SK-N-SH (cell line): Measurements from ENCODE around the gene SCAMP2. TPM values are rescaled to one million over a fixed set of nuclear protein-coding genes. Genes with fewer than 3 reads are reported as not detected.

Experiments
- CTCF ChIA-PET: fragments of 300-600, 350-600 bp; formaldehyde crosslinking; extraction: SDS; loops from one replicate; lab custom pipeline; 2021; lab: Yijun Ruan, JAX
- POLR2A ChIA-PET: fragments of 350-600 bp; sonication (Branson Sonifier 250); formaldehyde crosslinking; extraction: SDS; loops from one replicate; lab custom pipeline; 2020; ENCODE audit warnings: antibody characterized with exemption, inconsistent platforms; lab: Yijun Ruan, JAX
- DNase-seq: peaks from one replicate; pipeline ENCODE4 v3.0.0; 2012
- H2AFZ ChIP-seq: fragments of 200-600 bp; sonication (generic); 2 replicates; pipeline ENCODE4 v1.8.1; 2016; ENCODE audit warnings: antibody characterized with exemption, mild to moderate bottlenecking, low read depth
- H3F3A ChIP-seq: fragments of 200-600 bp; sonication (generic); replicated peaks from 2 replicates; pipeline ENCODE3; 2016; ENCODE audit warnings: antibody characterized with exemption, mild to moderate bottlenecking; ENCODE audit not compliant: insufficient read depth
- H3K27ac ChIP-seq, 2 experiments: fragments of 200-500 bp in 1 of 2; fragments of 200-600 bp in 1 of 2; sonication (Bioruptor generic) in 1 of 2; sonication (generic), shearing (Covaris generic) in 1 of 2; 2 replicates each; pipeline versions ENCODE4 v1.5.1 to v1.6.1; 2014 to 2016; ENCODE audit warnings: low read depth in 2 of 2, inconsistent platforms in 1 of 2, low read length in 1 of 2, mild to moderate bottlenecking in 1 of 2, mixed read lengths in 1 of 2
- H3K27me3 ChIP-seq: fragments of 200-600 bp; sonication (generic), shearing (Covaris generic); 2 replicates; pipeline ENCODE4 v1.6.1; 2016; ENCODE audit warnings: mixed run types; ENCODE audit not compliant: insufficient read depth
- H3K36me3 ChIP-seq, 2 experiments: fragments of 200-500 bp in 1 of 2; fragments of 200-600 bp in 1 of 2; sonication (Bioruptor generic) in 1 of 2; sonication (generic) in 1 of 2; replicated peaks in 1 of 2; 2 replicates each; pipeline versions ENCODE3 to v1.5.1; 2014 to 2016; ENCODE audit warnings: low read length in 1 of 2, mild to moderate bottlenecking in 1 of 2; ENCODE audit not compliant: insufficient read depth in 2 of 2, control insufficient read depth in 1 of 2
- H3K4me1 ChIP-seq, 2 experiments: fragments of 200-500 bp in 1 of 2; fragments of 200-600 bp in 1 of 2; sonication (Bioruptor generic) in 1 of 2; sonication (generic), shearing (Covaris generic) in 1 of 2; 2 replicates each; pipeline versions ENCODE4 v1.5.1 to v1.6.1; 2014 to 2016; ENCODE audit warnings: low read depth in 1 of 2, low read length in 1 of 2, mixed run types in 1 of 2; ENCODE audit not compliant: insufficient read depth in 2 of 2, control insufficient read depth in 1 of 2
- H3K4me2 ChIP-seq: fragments of 200-600 bp; sonication (generic), shearing (Covaris generic); 2 replicates; pipeline ENCODE4 v1.6.1; 2017; ENCODE audit warnings: mixed run types
- H3K4me3 ChIP-seq, 2 experiments: fragments of 200-500 bp in 1 of 2; fragments of 200-600 bp in 1 of 2; sonication (Bioruptor generic) in 1 of 2; sonication (generic), shearing (Covaris generic) in 1 of 2; 2 replicates each; pipeline versions ENCODE4 v1.5.1 to v1.8.1; 2014 to 2016; ENCODE audit warnings: low read depth in 2 of 2, inconsistent platforms in 1 of 2, low read length in 1 of 2, mild to moderate bottlenecking in 1 of 2, mixed read lengths in 1 of 2, moderate library complexity in 1 of 2
- H3K79me2 ChIP-seq: fragments of 200-600 bp; sonication (generic); 2 replicates; pipeline ENCODE4 v1.8.1; 2017; ENCODE audit warnings: mild to moderate bottlenecking; ENCODE audit not compliant: insufficient read depth
- H3K9ac ChIP-seq: fragments of 200-600 bp; sonication (generic); 2 replicates; pipeline ENCODE4 v1.6.1; 2017; ENCODE audit warnings: mixed run types
- H3K9me2 ChIP-seq: fragments of 200-600 bp; sonication (generic); 2 replicates; pipeline ENCODE4 v1.6.1; 2017; ENCODE audit warnings: mixed run types
- H3K9me3 ChIP-seq: fragments of 200-600 bp; sonication (generic); 2 replicates; pipeline ENCODE4 v1.6.1; 2017; ENCODE audit warnings: mixed run types, mild to moderate bottlenecking, moderate library complexity
- H4K20me1 ChIP-seq: fragments of 200-600 bp; sonication (generic); 2 replicates; pipeline ENCODE4 v1.6.1; 2017; ENCODE audit warnings: mild to moderate bottlenecking, mixed run types; ENCODE audit not compliant: insufficient read depth
- GATA2 ChIP-seq: sonication (generic); formaldehyde crosslinking; IDR thresholded peaks from 2 replicates; pipeline ENCODE4 v1.5.0; 2020; ENCODE audit warnings: mild to moderate bottlenecking, missing genetic modification reagents
- SIN3A ChIP-seq: IDR thresholded peaks from 2 replicates; pipeline ENCODE4 v1.6.1; 2012; ENCODE audit warnings: low read depth, mild to moderate bottlenecking, low read length, moderate library complexity, borderline replicate concordance
- TEAD4 ChIP-seq: IDR thresholded peaks from 2 replicates; pipeline ENCODE4 v1.4.0; 2012; ENCODE audit warnings: mild to moderate bottlenecking, borderline replicate concordance; ENCODE audit not compliant: insufficient read depth
- USF1 ChIP-seq: IDR thresholded peaks from 2 replicates; pipeline ENCODE4 v1.4.0; 2012; ENCODE audit warnings: low read depth, borderline replicate concordance
- ZBTB33 ChIP-seq: IDR thresholded peaks from 2 replicates; pipeline ENCODE4 v1.4.0; 2012; ENCODE audit warnings: low read depth, borderline replicate concordance
- WGBS: methylation state at CpG from one replicate; pipeline ENCODE4 v1.1.6; 2017; ENCODE audit warnings: low lambda C conversion rate; 5-methylcytosine and 5-hydroxymethylcytosine counted together
- polyA plus RNA-seq, 3 experiments: library from polyadenylated mRNA; depleted of rRNA; stranded (reverse); fragments of >200 nt; gene quantifications; 2 replicates each; pipeline ENCODE4 v1.2.3, GENCODE V29; 2012
- TF ChIP-seq, protein P1 (sequence below): IDR thresholded peaks from 2 replicates; pipeline ENCODE4 v1.6.1; 2012; ENCODE audit warnings: mild to moderate bottlenecking, low read depth, low read length, moderate library complexity

Gene SCAMP2
- polyA plus RNA-seq, 1 of the 3 experiments (the other 2 are of a cell fraction) = 88.1 TPM

- TF ChIP-seq TEAD4 (no peak), GATA2 (CRISPR knock-in tag) (no peak), SIN3A (no peak)
Measured at GRCh38 chr15:74799255-74799855, 73.8 kb downstream of the SCAMP2 start (continued).

DNA sequence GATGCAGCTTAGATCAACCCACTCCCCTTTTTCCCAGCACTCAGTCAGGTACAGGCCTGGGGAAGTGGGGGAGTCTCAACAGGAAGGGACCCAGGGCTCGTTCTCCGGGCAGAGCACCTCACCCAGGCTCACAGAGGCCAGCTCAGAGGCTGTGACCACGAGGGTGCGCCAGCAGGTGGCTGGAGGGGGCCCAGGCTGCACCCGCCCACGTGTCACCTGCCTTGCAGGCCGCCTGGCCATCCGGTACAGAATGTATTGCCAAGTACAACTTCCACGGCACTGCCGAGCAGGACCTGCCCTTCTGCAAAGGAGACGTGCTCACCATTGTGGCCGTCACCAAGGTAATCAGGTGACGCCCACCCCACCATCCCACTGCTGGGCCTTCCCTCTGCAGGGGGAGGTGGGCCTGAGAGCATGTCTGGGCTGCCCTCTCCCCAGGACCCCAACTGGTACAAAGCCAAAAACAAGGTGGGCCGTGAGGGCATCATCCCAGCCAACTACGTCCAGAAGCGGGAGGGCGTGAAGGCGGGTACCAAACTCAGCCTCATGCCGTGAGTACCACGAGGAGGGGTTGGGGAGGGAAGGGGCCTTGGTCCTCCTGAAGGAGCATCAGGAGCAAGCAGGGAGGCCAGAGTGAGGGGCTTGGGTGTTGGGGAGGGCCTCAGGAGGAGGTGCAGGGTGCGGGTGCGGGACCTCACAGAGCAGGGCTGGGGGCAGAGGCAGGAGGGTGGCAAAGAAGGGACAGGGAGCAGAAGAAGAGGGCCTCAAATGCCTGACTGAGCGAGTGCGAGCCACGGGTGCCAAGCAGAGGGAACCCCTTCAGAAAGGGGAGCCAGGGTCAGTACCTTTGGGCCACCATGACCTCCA is 74.5 kb downstream of the SCAMP2 start:
- H2AFZ ChIP-seq = no peak overlapping the region
- peaks cover 0 to 50% of the 10 kb centered on the region in 2 experiments for H3K36me3 ChIP-seq
- no peak for DNase-seq
- no peak overlapping the region for H3K4me3 ChIP-seq
- H3K4me1 ChIP-seq = no peaks in the 10 kb centered on the region
- H3K9me3 ChIP-seq = no peaks in the 10 kb centered on the region
- 93% methylated on average over 18 of the region's 25 CpGs for WGBS
- H3K27me3 ChIP-seq = no peaks in the 10 kb centered on the region
- peaks cover 56% of the 10 kb centered on the region for H4K20me1 ChIP-seq
- H3K9me2 ChIP-seq = no peaks in the 10 kb centered on the region
- H3K4me2 ChIP-seq = no peak overlapping the region
- ChIA-PET CTCF (interaction anchor here (0.8 to 3.0 kb wide), 19 partner anchors 9 to 166 kb away, joined by 3 to 43 read pairs (median 8); partner anchors contain the start of genes CSK and ULK3), POLR2A (no interaction called here)
- H3K27ac ChIP-seq = no peak overlapping the region; a peak in 1 of 4 replicates
- TF ChIP-seq USF1 = no peak
- TF ChIP-seq TEAD4 = no peak
- TF ChIP-seq ZBTB33 = no peak
- TF ChIP-seq, protein P1, sequence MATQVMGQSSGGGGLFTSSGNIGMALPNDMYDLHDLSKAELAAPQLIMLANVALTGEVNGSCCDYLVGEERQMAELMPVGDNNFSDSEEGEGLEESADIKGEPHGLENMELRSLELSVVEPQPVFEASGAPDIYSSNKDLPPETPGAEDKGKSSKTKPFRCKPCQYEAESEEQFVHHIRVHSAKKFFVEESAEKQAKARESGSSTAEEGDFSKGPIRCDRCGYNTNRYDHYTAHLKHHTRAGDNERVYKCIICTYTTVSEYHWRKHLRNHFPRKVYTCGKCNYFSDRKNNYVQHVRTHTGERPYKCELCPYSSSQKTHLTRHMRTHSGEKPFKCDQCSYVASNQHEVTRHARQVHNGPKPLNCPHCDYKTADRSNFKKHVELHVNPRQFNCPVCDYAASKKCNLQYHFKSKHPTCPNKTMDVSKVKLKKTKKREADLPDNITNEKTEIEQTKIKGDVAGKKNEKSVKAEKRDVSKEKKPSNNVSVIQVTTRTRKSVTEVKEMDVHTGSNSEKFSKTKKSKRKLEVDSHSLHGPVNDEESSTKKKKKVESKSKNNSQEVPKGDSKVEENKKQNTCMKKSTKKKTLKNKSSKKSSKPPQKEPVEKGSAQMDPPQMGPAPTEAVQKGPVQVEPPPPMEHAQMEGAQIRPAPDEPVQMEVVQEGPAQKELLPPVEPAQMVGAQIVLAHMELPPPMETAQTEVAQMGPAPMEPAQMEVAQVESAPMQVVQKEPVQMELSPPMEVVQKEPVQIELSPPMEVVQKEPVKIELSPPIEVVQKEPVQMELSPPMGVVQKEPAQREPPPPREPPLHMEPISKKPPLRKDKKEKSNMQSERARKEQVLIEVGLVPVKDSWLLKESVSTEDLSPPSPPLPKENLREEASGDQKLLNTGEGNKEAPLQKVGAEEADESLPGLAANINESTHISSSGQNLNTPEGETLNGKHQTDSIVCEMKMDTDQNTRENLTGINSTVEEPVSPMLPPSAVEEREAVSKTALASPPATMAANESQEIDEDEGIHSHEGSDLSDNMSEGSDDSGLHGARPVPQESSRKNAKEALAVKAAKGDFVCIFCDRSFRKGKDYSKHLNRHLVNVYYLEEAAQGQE = no peak
- H3K9ac ChIP-seq = no peak overlapping the region
- H3K79me2 ChIP-seq = peaks cover 35% of the 10 kb centered on the region
- H3F3A ChIP-seq = no peaks in the 10 kb centered on the region
